MV-4-11 (cell line): ENCODE data around the gene GPRASP3.

Experiments
- DNase-seq: peaks from one replicate; lab custom pipeline; 2025; lab: John Stamatoyannopoulos, UW

The GPRASP3 gene

GRCh38 chrX:102765217-102765616 lies 44.7 kb downstream of the GPRASP3 start:
- no peak for DNase-seq

GRCh38 chrX:102765809-102766208 lies 45.3 kb downstream of the GPRASP3 start:
- no peak for DNase-seq

- DNase-seq, result no peak
Measured at GRCh38 chrX:102767287-102767686, 46.7 kb downstream of the GPRASP3 start.

DNA sequence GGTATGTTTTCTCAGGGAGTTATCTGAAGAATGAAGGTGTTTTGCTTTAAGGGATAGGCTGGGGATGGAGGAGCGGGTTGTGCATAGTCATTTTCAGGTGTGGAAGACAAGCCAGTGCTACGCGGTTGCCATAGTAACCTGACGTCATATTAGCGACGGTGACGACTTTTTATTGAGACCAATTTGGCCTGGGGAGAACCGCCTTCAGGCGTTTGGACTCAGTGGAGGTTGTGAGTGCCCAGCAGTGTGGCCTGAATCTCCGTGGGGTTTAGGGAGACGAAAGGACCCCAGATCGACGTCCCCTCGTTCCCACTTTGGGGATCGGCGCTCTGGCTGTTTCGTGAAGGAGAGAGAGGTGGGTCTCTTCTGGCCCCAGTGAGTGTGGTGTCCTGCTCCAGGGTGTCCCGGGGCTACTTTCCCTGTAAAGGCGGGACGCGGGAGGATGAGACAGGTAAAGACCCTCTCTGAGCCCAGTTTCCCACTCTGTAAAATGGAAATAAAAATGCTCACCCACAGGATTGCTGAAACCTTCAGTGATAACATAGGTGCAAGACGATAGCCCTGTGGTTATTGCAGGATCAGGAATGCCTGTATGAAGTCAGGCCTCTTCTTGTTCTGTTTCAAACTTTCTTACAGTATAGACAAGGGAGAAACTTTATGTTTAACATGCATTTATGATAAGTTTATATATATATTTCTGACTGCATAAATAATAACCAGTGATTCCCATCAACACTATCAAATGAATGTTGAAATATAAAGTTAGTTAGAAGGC lies 48.6 kb downstream of the GPRASP3 start:
- peak; percentile 74 for DNase-seq
